Hepatocyte (in vitro differentiated cells): ENCODE measurements around the gene MDFIC2. TPM values are rescaled to one million over a fixed set of nuclear protein-coding genes. Genes with fewer than 3 reads are reported as not detected.

Experiments
- DNase-seq: peaks from one replicate; pipeline ENCODE4 v3.0.0-alpha.2; 2016; ENCODE audit warnings: low spot score
- H2AFZ ChIP-seq: fragments of 200-600 bp; sonication (generic); 2 replicates; pipeline ENCODE4 v1.6.0; 2016; ENCODE audit warnings: antibody characterized with exemption, mild to moderate bottlenecking
- H3K27ac ChIP-seq: fragments of 200-600 bp; sonication (generic); 2 replicates; pipeline ENCODE4 v1.5.1; 2016; ENCODE audit warnings: mild to moderate bottlenecking
- H3K27me3 ChIP-seq: fragments of 200-600 bp; sonication (generic); 2 replicates; pipeline ENCODE4 v1.6.1; 2016
- H3K36me3 ChIP-seq: fragments of 200-600 bp; sonication (generic); replicated peaks from 2 replicates; pipeline ENCODE4 v1.5.1; 2016; ENCODE audit warnings: low read depth; ENCODE audit not compliant: insufficient read depth
- H3K4me1 ChIP-seq: fragments of 200-600 bp; sonication (generic); 2 replicates; pipeline ENCODE4 v1.5.1; 2016; ENCODE audit warnings: mild to moderate bottlenecking, moderate library complexity; ENCODE audit not compliant: insufficient read depth
- H3K4me2 ChIP-seq: fragments of 200-600 bp; sonication (generic); 2 replicates; pipeline ENCODE4 v1.6.0; 2016
- H3K4me3 ChIP-seq: fragments of 200-600 bp; sonication (generic); 2 replicates; pipeline ENCODE4 v1.5.1; 2016; ENCODE audit warnings: mild to moderate bottlenecking
- H3K79me2 ChIP-seq: fragments of 200-600 bp; sonication (generic); 2 replicates; pipeline ENCODE4 v1.6.0; 2017; ENCODE audit warnings: mild to moderate bottlenecking
- H3K9me2 ChIP-seq: fragments of 200-600 bp; sonication (generic); replicated peaks from 2 replicates; pipeline ENCODE4 v1.6.0; 2017; ENCODE audit warnings: mild to moderate bottlenecking; ENCODE audit not compliant: insufficient read depth
- H3K9me3 ChIP-seq: fragments of 200-600 bp; sonication (generic); 2 replicates; pipeline ENCODE4 v1.5.1; 2016; ENCODE audit warnings: low read depth, mild to moderate bottlenecking
- H4K20me1 ChIP-seq: fragments of 200-600 bp; sonication (generic); 2 replicates; pipeline ENCODE4 v1.6.0; 2016; ENCODE audit warnings: mild to moderate bottlenecking; ENCODE audit not compliant: insufficient read depth, poor library complexity, severe bottlenecking
- CTCF ChIP-seq: fragments of 200-600 bp; sonication (generic); IDR thresholded peaks from 2 replicates; pipeline ENCODE4 v1.5.1; 2016; ENCODE audit warnings: antibody characterized with exemption, mild to moderate bottlenecking; ENCODE audit not compliant: poor library complexity
- EZH2 ChIP-seq: fragments of 200-600 bp; sonication (generic); IDR thresholded peaks from 2 replicates; pipeline ENCODE4 v1.6.1; 2016; ENCODE audit warnings: antibody characterized with exemption, mild to moderate bottlenecking, borderline replicate concordance
- EZH2phosphoT487 ChIP-seq: fragments of 200-600 bp; sonication (generic); IDR thresholded peaks from one replicate; pipeline ENCODE4 v1.6.1; 2018; ENCODE audit warnings: antibody characterized with exemption, mild to moderate bottlenecking, low read depth, moderate library complexity; ENCODE audit not compliant: unreplicated experiment, severe bottlenecking
- WGBS: methylation state at CpG from one replicate; pipeline ENCODE4 v1.1.6; 2016; ENCODE audit warnings: low lambda C conversion rate; ENCODE audit errors: missing lambda C conversion rate; 5-methylcytosine and 5-hydroxymethylcytosine counted together
- polyA plus RNA-seq: library from polyadenylated mRNA; unstranded; fragments of >200 nt; fragmentation: Nextera tagmentation; extraction: Ambion mirVana; gene quantifications from 2 replicates; pipeline ENCODE4 v1.2.1, GENCODE V29; 2016
- total RNA-seq: library from RNA; depleted of rRNA; stranded (reverse); fragments of >200 nt; gene quantifications from 2 replicates; pipeline ENCODE4 v1.2.3, GENCODE V29; 2014

Gene MDFIC2
- total and polyA plus RNA-seq, 2 experiments from 2014 or later, result not detected

DNA sequence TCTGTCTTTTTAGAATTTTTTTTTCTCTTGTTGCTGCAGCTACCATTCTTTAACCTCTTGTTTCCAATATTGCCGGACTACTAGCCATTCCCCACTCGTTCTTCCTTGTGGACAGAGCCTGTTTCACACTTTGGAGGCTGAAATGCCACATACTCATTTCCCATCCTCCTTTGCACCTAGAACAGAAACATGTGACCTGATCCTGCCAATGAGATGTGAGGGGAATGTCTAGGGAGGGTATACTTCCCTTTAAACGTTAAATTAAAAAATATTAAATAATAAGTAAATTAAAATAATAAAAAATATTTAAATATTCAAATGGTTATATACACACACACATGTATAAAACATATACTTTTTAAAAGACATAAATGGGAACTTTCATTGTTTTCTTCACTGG lies 20.6 kb upstream of the MDFIC2 start:
- no peaks in the 10 kb centered on the region for H3K9me3 ChIP-seq
- no peaks in the 10 kb centered on the region for H3K9me2 ChIP-seq
- 93% methylated on average over 3 of the region's 3 CpGs for WGBS
- no peaks in the 10 kb centered on the region for H3K27me3 ChIP-seq
- TF ChIP-seq EZH2phosphoT487, result no peak
- no peak for TF ChIP-seq CTCF
- TF ChIP-seq EZH2, result no peak
- H3K4me1 ChIP-seq, result no peaks in the 10 kb centered on the region
- no peaks in the 10 kb centered on the region for H3K36me3 ChIP-seq
- H3K27ac ChIP-seq, result no peak overlapping the region
- H2AFZ ChIP-seq, result no peak overlapping the region
- no peak overlapping the region for H3K4me2 ChIP-seq
- H3K4me3 ChIP-seq, result no peak overlapping the region
- no peak for DNase-seq
- no peaks in the 10 kb centered on the region for H3K79me2 ChIP-seq
- H4K20me1 ChIP-seq, result no peaks in the 10 kb centered on the region

GRCh38 chr3:70315021-70315420 lies 2.6 kb upstream of the MDFIC2 start:
- WGBS, result 95% methylated on average over 1 of the region's 1 CpG
- Histone ChIP-seq H3K27me3 (no peaks in the 10 kb centered on the region), H3K9me3 (no peaks in the 10 kb centered on the region), H4K20me1 (no peaks in the 10 kb centered on the region), H2AFZ (no peak overlapping the region), H3K79me2 (no peaks in the 10 kb centered on the region), H3K4me2 (no peak overlapping the region), H3K4me1 (no peaks in the 10 kb centered on the region), H3K36me3 (no peaks in the 10 kb centered on the region), H3K9me2 (no peaks in the 10 kb centered on the region), H3K27ac (no peak overlapping the region), H3K4me3 (no peak overlapping the region)
- DNase-seq, result no peak
- TF ChIP-seq CTCF (no peak), EZH2phosphoT487 (no peak), EZH2 (no peak)

DNA sequence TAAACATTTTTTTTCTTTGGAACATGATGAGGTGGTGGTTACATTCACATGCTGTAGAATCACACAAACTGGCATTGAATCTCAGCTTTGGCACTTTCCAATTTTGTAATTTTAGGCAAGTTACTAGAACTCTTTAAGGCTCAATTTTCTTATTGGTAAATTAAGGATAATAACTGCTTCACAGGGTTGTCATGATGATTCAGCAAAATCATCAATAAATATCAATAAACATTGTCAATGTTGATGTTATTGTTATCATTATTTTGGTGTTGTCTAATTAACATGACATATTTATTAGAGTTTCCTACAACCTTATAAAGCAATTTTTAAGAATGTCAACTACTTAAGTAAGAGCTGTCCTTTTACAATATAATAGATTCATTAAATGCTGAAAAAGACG lies 1.6 kb downstream of the MDFIC2 start:
- DNase-seq, result no peak
- H3K4me2 ChIP-seq, result no peak overlapping the region
- no peaks in the 10 kb centered on the region for H3K79me2 ChIP-seq
- 98% methylated on average over 1 of the region's 1 CpG for WGBS
- no peak overlapping the region for H3K4me3 ChIP-seq
- no peaks in the 10 kb centered on the region for H3K9me2 ChIP-seq
- no peak overlapping the region for H3K27ac ChIP-seq
- no peaks in the 10 kb centered on the region for H3K27me3 ChIP-seq
- no peaks in the 10 kb centered on the region for H3K36me3 ChIP-seq
- no peaks in the 10 kb centered on the region for H3K4me1 ChIP-seq
- no peak for TF ChIP-seq EZH2
- no peak for TF ChIP-seq CTCF
- no peak for TF ChIP-seq EZH2phosphoT487
- H2AFZ ChIP-seq, result no peak overlapping the region
- no peaks in the 10 kb centered on the region for H3K9me3 ChIP-seq
- no peaks in the 10 kb centered on the region for H4K20me1 ChIP-seq

GRCh38 chr3:70309591-70309990 lies 2.8 kb downstream of the MDFIC2 start:
- Histone ChIP-seq H4K20me1 (no peaks in the 10 kb centered on the region), H3K36me3 (no peaks in the 10 kb centered on the region), H3K27me3 (no peaks in the 10 kb centered on the region), H3K79me2 (no peaks in the 10 kb centered on the region), H2AFZ (no peak overlapping the region), H3K4me1 (no peaks in the 10 kb centered on the region), H3K4me2 (no peak overlapping the region), H3K4me3 (no peak overlapping the region), H3K9me3 (no peaks in the 10 kb centered on the region), H3K27ac (no peak overlapping the region), H3K9me2 (no peaks in the 10 kb centered on the region)
- WGBS, result 81% methylated on average over 3 of the region's 3 CpGs
- no peak for DNase-seq
- no peak for TF ChIP-seq CTCF
- no peak for TF ChIP-seq EZH2phosphoT487
- TF ChIP-seq EZH2, result no peak
